GM19468 (cell line): ENCODE results near the gene SPEM1.

Source experiments
- ATAC-seq: cut with Tn5 transposase; IDR thresholded peaks from one replicate; pipeline ENCODE4 v1.9.1; 2021; ENCODE audit warnings: mild to moderate bottlenecking, moderate library complexity, moderate number of reproducible peaks; ENCODE audit not compliant: unreplicated experiment; ENCODE audit errors: extremely low read depth

SPEM1 gene

GRCh38 chr17:7419819-7420610, at the start of gene SPEM1:
SPEM1 (plus strand) TSS chr17:7420324; CDS start chr17:7420385, 61 bp downstream.
- no peak for ATAC-seq

DNA sequence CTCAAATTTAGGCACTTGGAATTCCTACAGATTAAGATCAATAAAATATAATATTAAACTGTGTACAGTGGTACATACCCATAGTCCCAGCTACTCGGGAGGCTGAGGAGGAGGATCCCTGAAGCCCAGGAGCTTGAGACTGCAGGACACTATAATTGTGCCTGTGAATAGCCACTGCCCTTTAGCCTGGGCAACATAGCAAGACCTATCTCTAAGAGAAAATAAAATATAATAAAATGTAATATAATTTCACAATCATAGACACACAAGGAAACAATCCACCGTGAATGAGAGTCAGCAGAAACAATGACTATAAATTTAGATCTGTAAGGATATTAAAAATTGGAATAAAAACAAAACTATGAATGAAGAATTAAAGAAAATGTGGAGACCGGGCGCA, 49.3 kb upstream of the SPEM1 start:
- no peak for ATAC-seq

DNA sequence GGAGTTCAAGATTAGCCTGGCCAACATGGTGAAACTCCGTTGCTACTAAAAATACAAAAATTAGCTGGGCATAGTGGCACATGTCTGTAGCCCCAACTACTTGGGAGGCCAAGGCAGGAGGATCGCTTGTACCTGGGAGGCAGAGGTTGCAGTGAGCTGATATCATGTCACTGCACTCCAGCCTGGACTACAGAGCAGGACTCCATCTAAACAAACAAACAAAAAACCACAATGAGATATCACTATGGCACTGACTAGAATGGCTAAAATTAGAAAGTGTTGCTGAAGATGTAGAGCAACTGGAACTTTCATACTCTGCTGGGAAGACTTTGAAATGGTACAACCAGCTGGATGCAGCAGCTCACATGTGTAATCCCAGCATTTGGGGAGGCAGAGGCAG, 45.8 kb upstream of the SPEM1 start:
- no peak for ATAC-seq

DNA sequence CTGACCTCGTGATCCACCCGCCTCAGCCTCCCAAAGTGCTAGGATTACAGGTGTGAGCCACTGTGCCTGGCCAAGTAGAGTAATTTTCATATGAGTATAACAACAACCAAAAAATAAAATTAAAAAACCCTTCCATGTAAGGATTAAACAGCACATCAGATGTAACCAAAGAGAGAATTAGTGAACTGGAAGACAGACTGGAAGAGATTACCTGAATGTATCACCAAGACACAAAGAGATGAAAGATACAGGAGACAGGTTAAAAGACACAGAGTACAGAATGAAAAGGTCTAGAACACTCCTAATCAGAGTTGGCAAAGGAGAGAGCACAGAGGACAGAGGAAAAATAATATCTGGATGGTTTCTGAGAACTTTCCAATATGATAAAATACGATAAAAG, 41.0 kb upstream of the SPEM1 start:
- no peak for ATAC-seq

DNA sequence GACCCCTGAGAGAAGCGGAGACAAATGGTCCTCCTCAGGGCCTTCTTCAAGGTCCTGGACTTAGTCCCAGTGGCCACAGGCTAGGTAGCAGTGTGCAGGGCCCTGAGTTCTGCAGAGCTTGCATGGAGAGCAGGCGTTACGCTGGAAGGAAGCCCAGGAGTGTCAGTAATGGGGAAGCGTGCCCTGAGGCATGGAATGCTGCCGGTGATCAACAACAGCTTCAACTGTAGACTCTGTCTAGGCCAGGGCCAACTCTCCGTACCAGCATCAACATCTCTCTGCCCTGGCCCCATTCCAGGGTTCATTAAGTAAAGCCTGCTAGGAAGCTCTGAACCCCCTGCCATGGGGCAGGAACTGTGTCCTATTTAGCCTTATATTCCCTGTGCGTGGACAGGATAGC, 39.8 kb upstream of the SPEM1 start:
- no peak for ATAC-seq

- ATAC-seq = no peak
Observed at GRCh38 chr17:7380855-7381683, 39.1 kb upstream of the SPEM1 start, which contains the start of gene TNK1. TNK1 (plus strand) TSS chr17:7381089; CDS start chr17:7382927, 1,838 bp downstream.

- ATAC-seq = no peak
Observed at GRCh38 chr17:7382901-7383300, 37.2 kb upstream of the SPEM1 start.

GRCh38 chr17:7383371-7383741, 36.8 kb upstream of the SPEM1 start:
- ATAC-seq = no peak

DNA sequence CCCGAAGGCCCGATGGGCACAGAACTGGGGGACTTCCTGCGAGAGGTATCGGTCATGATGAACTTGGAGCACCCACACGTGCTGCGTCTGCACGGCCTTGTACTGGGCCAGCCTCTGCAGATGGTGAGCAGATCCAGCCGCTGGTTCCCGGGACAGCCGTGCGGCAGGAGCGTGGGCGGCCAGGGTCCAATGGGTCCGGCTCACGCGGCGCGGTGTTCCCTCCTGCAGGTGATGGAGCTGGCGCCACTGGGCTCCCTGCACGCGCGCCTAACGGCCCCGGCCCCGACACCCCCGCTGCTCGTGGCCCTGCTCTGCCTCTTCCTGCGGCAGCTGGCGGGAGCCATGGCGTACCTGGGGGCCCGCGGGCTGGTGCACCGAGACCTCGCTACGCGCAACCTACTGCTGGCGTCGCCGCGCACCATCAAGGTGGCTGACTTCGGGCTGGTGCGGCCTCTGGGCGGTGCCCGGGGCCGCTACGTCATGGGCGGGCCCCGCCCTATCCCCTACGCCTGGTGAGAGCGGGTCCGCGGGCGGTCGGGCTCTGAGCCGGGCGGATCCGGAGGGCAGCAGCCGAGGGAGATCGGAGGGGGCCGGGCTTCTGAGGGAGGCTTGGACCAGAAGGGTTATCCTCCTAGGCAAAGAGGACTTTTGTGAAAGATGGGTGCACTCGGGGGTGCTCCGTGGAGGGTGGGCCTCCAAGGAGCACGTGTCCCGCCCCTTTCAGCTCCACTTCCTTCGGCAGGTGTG, 36.2 kb upstream of the SPEM1 start:
- ATAC-seq = peak; percentile 44

- no peak for ATAC-seq
Observed at GRCh38 chr17:7384489-7385081, 35.5 kb upstream of the SPEM1 start.

DNA sequence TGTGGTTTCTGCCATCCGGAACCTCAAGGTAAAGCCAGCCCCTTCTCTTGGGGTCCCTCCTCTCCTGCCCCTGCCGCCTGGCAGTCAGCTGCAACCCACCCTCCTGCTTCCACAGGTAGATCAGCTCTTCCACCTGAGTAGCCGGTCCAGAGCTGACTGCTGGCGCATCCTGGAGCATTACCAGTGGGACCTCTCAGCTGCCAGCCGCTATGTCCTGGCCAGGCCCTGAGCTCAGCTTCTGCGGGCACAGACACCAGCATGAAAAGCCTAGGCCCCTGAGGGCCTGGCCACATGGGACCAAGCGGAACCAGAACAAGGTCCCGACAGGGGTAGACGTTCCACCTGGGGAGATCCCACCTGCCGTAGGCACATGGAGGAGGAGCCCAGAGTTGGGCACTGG, 31.3 kb upstream of the SPEM1 start:
- no peak for ATAC-seq

DNA sequence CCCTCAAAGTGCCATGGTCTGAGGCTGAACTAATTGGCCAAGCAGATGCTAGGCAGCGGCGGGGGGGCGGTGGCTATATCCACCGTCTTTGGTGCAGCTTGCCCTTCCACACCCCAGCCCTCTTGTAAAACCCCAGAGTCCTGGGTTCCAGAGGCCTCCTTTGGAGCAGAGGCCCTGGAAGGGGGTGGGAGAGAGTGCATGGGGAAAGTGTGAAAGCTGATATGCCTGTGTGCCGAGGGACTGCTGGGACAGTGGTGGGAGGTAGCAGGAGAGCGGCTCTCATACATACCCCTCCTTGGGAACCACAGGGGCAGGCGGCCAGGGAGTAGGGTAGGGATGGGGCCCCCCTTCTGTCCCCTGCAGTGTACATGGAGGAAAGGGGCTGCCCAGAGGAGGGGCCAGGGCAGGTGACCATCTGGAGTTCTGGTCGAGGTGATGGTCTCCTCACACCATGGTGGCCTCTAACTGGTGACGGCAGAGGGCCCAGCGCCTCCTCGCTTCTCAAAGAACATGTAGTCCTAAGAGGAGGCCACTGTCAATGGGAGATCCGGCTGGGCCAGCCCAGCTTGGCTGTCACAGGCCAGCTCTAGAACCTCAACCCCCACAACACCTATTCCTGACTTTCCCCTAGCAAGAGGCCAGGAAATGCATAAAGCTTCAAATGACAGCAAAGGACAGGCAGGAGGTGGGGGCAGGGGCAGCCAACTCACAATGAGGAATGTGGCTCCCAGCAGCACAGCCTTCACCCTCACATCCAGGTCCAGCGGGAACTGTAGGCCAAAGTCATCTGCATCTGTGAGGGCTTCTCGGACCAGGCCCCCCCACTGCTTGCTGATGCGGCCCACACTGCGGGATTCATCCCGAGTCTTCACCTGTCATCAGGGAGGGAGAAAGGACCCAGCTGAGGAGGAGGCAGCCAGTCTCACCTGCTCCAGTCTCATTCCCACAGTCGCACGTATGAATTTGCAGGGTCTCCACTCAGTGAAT, 29.9 kb upstream of the SPEM1 start:
- ATAC-seq = no peak

- no peak for ATAC-seq
Observed at GRCh38 chr17:7391307-7391706, 28.8 kb upstream of the SPEM1 start.

GRCh38 chr17:7392696-7393612, 27.2 kb upstream of the SPEM1 start:
- ATAC-seq = no peak

- peak; percentile 15 for ATAC-seq
Observed at GRCh38 chr17:7393613-7394451, 26.3 kb upstream of the SPEM1 start.

DNA sequence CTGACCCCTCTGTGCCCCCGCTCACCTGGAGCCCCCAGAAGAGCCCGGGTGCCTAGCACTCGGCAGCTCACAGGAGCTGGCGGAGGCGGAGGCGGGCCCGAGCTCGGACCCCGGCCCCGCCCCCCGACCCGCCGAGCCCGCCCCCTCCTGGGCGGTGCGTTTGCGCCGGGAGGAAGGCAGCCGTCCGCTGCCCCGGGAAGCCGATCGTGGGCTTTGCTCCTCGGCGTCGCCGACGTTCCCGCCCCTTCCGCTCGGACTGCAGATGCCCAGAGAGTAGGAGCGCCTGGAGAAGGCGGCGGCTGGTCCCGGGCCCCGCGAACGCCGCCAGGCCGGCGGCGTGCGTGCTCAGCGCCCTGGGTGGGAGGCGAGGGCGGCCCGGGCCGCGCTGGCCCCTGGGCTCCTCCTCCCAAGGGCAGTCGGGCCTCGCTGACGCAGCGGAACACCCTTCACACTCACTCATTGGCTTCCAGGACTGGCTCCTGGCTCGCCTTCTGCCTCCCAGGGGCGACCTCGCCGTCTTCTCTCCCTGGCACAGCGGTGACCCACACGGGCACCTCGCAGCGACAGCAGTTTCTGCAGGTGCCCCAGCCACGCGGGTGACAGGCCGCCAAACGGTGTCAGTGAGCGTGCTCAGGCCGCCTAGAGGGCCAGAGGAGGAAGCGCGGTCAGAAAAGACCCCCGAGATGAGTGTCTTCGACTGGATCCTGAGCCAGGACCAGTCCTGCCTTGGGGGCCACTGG, 25.5 kb upstream of the SPEM1 start, which contains the start of gene PLSCR3:
Gene PLSCR3, minus strand, starts transcription at position 74 of the 740 bp plus-strand sequence. CDS start 415 bp downstream, outside the sequence.
- peak; percentile 33 for ATAC-seq
